Lower leg skin (tissue), 4 donors: ENCODE data around the gene GRIP2. TPM values are rescaled to one million over a fixed set of nuclear protein-coding genes. Genes with fewer than 3 reads are reported as not detected.

Source experiments
- DNase-seq, 2 donors: peaks; one replicate each; pipeline ENCODE4 v3.0.0-alpha.2; 2019; ENCODE audit warnings: low spot score in 2 of 2
- H3K4me3 ChIP-seq: fragments of 200-600 bp; sonication (generic); 2 replicates; pipeline ENCODE4 v1.5.1; 2017; ENCODE audit warnings: mild to moderate bottlenecking, low read depth; ENCODE audit not compliant: poor library complexity, severe bottlenecking
- POLR2A ChIP-seq, 2 donors: fragments of 450-650 bp; IDR thresholded peaks; one replicate each; pipeline ENCODE4 v1.6.1; 2016 to 2017; ENCODE audit warnings: antibody characterized with exemption in 2 of 2, mild to moderate bottlenecking in 1 of 2, moderate library complexity in 1 of 2
- WGBS, 2 donors: methylation state at CpG; one replicate each; pipeline ENCODE4 v1.1.5; 2018; 5-methylcytosine and 5-hydroxymethylcytosine counted together
- intact Hi-C: fragments of 100-400 bp; cut with DNase I; formaldehyde crosslinking; loops from one replicate; pipeline ENCODE4 v1.15.0; 2023; ENCODE audit warnings: low total_unique reads
- total RNA-seq, 4 donors: library from RNA; depleted of rRNA; stranded (reverse); fragments of >200 nt; gene quantifications; one replicate each; pipeline ENCODE4 v1.1.0, GENCODE V29; 2016
- TF ChIP-seq, protein P1 (sequence below), 3 donors: fragments of 450-650 bp; IDR thresholded peaks; one replicate each; pipeline ENCODE4 v1.5.1; 2016; ENCODE audit warnings: antibody characterized with exemption in 3 of 3, mild to moderate bottlenecking in 3 of 3, moderate library complexity in 2 of 3

GRIP2 gene
- total RNA-seq, 4 donors from 2014 or later = 0.89 to 5.2 (median 2.3) TPM

DNA sequence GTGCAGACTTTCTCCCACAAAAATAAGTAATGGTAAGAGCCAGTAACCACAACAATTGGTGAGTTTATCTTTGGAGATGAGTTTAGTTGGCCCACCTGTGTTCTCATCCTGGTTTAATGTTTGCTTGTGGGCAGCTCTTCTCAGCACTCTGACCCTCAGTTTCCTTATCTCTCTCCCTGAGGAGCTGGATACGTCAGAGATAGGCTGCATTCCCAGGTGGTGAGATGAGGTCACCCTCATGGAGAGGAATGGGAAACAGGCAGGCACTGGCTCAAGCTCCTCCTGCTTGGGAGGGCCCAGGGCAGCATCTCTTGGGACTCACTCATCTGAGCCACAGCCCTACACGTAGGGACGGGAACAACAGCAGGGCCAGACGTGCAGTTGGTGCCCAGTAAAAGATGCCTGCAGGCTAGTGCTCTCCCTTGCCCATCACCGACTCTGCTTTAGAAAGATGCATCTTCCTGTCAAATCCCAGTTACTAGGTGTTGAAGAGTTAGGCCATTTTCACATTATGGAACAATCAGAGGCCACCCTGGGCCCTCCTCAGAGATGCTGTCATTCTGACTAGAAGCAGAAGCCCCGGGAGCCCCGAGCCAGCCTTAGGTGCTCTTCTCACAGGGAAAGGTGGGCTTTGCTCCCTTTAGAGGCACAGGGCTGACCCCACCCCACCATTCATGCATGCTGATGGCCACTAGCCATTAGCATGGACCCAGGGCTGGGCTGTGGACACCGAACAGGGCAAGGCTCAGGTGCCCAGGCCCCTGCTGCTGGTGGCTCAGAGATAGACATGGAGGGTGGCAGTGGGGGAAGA lies 59.7 kb downstream of the GRIP2 start:
- 65 to 66% methylated on average over 8 of the region's 8 CpGs for WGBS, 2 donors
- DNase-seq = no peak
- TF ChIP-seq POLR2A (IDR thresholded peaks at IDR 0.05) = no peak
- TF ChIP-seq, protein P1, sequence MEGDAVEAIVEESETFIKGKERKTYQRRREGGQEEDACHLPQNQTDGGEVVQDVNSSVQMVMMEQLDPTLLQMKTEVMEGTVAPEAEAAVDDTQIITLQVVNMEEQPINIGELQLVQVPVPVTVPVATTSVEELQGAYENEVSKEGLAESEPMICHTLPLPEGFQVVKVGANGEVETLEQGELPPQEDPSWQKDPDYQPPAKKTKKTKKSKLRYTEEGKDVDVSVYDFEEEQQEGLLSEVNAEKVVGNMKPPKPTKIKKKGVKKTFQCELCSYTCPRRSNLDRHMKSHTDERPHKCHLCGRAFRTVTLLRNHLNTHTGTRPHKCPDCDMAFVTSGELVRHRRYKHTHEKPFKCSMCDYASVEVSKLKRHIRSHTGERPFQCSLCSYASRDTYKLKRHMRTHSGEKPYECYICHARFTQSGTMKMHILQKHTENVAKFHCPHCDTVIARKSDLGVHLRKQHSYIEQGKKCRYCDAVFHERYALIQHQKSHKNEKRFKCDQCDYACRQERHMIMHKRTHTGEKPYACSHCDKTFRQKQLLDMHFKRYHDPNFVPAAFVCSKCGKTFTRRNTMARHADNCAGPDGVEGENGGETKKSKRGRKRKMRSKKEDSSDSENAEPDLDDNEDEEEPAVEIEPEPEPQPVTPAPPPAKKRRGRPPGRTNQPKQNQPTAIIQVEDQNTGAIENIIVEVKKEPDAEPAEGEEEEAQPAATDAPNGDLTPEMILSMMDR (IDR thresholded peaks at IDR 0.05) = no peak
- H3K4me3 ChIP-seq = no peak overlapping the region
- intact Hi-C loops = no loop called here

DNA sequence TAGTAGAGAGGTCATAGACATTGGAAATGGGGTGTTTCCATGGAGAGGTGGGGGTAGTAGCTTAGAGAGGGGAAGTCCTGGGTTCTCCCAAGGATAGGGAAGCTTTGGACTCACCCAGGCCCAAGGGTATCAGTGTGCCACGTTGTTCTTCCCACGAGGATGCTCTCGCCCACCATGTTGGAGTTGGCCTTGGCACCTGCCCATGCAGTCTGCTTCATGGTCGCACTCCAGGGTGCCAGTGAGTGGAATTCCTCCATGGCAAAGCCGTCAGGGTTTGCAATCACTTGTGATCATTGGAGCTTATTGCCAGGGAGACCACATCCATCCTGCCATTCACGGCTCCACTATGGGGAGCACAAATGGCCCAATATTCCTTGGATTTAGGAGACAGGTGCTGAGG lies 60.6 kb downstream of the GRIP2 start:
- intact Hi-C loops = no loop called here
- no peak overlapping the region for H3K4me3 ChIP-seq
- TF ChIP-seq, protein P1 (IDR thresholded peaks at IDR 0.05) = no peak
- TF ChIP-seq POLR2A (IDR thresholded peaks at IDR 0.05) = no peak
- DNase-seq = no peak
- WGBS, 2 donors = 86 to 88% methylated on average over 6 of the region's 6 CpGs

DNA sequence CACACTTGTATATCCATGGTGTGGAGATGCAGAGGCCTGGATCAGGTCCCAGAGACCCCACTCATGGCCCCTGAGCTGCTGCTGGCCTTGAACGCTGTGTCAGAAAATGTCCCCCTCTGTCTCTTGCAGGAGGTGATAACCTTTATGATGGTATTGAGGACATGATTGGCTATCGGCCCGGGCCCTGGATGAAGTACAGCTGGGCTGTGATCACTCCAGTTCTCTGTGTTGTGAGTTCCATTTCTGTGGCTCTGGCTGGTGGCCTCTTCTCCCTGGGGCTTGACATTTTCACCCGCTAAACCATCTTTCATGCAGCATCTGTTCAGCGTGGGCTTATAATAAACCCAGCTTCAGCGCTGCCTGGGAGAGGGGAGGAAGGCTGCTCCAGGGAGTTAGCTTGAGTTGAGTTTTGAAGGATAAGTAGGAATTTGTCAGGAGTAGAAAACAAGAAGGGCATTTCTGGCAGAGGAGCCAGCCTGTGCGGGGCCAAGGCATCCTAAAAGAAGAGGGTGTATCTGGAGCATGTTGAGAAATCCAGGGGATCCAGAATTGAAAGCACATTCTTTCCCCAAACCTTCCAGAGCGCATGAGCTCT lies 61.1 kb downstream of the GRIP2 start:
- no peak for DNase-seq
- no peak overlapping the region for H3K4me3 ChIP-seq
- WGBS, 2 donors = 94 to 96% methylated on average over 7 to 8 of the region's 8 CpGs
- TF ChIP-seq, protein P1 (IDR thresholded peaks at IDR 0.05) = no peak
- no peak for TF ChIP-seq POLR2A (IDR thresholded peaks at IDR 0.05)
- intact Hi-C loops = no loop called here

DNA sequence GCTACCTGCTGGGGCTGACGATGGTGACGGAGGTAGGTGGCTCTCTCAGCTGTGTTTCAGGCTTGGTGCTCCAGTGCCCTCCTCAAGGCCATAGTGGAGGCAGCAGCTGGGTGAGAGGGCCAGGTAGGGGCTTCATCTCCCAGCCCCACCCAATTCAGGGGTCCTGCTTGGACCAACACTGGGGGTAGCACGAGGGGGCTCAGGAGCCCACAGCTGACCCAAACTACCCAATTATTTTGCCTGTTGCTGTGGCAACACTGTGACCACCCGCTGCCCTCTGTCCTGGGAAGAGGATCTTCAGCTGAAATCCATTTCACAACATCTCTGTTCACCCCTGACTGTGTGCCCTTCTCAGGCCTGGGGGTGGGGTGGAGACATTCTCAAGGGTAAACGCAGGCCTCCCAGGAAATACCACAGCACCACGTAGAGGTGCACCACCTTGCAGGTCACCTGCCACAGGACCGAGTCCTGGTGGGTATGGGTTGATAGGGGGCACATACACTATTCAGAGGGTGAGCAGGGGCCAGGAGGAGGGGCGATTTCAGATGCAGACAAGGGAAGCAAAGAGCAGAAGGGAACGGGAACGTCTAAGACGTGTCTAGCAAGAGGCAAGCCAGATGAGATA lies 62.7 kb downstream of the GRIP2 start:
- 89 to 92% methylated on average over 11 of the region's 11 CpGs for WGBS, 2 donors
- no peak for TF ChIP-seq POLR2A (IDR thresholded peaks at IDR 0.05)
- TF ChIP-seq, protein P1 (IDR thresholded peaks at IDR 0.05) = no peak
- no peak for DNase-seq
- intact Hi-C loops = no loop called here
- no peak overlapping the region for H3K4me3 ChIP-seq

DNA sequence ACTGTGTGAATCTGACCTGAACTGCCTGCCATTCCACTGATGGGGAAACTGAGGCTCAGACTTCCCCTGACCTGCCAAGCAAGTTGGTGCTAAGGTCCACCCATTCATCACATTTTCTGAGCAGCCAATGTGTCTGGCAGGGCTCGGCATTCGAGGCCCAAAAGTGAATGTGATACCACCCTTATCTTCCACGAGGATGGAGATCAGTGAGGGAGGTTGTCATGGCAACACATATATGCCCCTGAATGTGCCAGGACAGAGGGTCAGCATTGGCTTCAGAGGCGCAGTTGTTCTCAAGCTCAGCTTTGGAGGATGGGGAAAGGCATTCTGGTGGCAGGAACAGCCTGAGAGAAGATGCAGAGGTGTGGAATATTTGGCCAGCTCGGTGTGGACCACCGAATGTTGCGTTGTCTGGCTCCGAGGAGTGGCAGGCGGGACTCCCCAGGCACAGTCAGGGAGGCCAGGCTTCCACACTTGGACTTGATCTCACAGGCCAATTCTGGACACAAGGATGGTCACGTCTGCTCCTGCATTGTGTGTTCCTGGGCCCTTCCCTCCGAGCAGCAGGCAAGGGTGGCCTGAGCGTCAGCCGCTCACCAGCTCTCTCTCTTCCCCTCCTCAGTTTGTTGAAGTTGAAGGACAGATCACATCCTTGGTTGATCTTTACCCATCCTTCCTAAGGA lies 63.4 kb downstream of the GRIP2 start:
- no peak for DNase-seq
- TF ChIP-seq, protein P1 (IDR thresholded peaks at IDR 0.05) = no peak
- no peak for TF ChIP-seq POLR2A (IDR thresholded peaks at IDR 0.05)
- H3K4me3 ChIP-seq = no peak overlapping the region
- 93 to 95% methylated on average over 13 of the region's 13 CpGs for WGBS, 2 donors
- intact Hi-C loops = no loop called here
